GM12872 (cell line): Measurements from ENCODE around the gene DMAC1.

ENCODE experiments used
- CTCF ChIP-seq: IDR thresholded peaks from 3 replicates; pipeline ENCODE4 v1.5.1; 2011; ENCODE audit warnings: low read depth, mild to moderate bottlenecking, low read length, moderate library complexity; ENCODE audit not compliant: insufficient read depth

The DMAC1 gene

GRCh38 chr9:7783635-7784063 is 15.9 kb downstream of the DMAC1 start:
- TF ChIP-seq CTCF: no peak

GRCh38 chr9:7782400-7783120 is 17.0 kb downstream of the DMAC1 start:
- TF ChIP-seq CTCF: no peak

- TF ChIP-seq CTCF: no peak
These were observed 19.2 kb downstream of the DMAC1 start for GRCh38 chr9:7780261-7780988.

GRCh38 chr9:7778851-7779600 is 20.6 kb downstream of the DMAC1 start:
- no peak for TF ChIP-seq CTCF

- TF ChIP-seq CTCF: no peak
These were observed 21.8 kb downstream of the DMAC1 start for GRCh38 chr9:7777771-7778170.

GRCh38 chr9:7770111-7770510 is 29.5 kb downstream of the DMAC1 start:
- TF ChIP-seq CTCF: no peak

- no peak for TF ChIP-seq CTCF
These were observed 37.0 kb downstream of the DMAC1 start for GRCh38 chr9:7762600-7762999.
